Ovary (tissue), 3 donors: ENCODE results near the gene CXCL9.

Experiments
- POLR2A ChIP-seq: fragments of 450-650 bp; IDR thresholded peaks from one replicate; pipeline ENCODE4 v1.6.1; 2017; ENCODE audit warnings: antibody characterized with exemption, mild to moderate bottlenecking, moderate library complexity
- TF ChIP-seq, protein P1 (sequence below), 3 donors: fragments of 450-650 bp in 2 of 3; fragments of 200-600 bp in 1 of 3; IDR thresholded peaks; one replicate each; pipeline versions ENCODE4 v1.5.1 to v1.8.0; 2016 to 2022; ENCODE audit warnings: antibody characterized with exemption in 3 of 3, mild to moderate bottlenecking in 1 of 3
- donor health status: DM: no; HTN: no; CAD: no.

DNA sequence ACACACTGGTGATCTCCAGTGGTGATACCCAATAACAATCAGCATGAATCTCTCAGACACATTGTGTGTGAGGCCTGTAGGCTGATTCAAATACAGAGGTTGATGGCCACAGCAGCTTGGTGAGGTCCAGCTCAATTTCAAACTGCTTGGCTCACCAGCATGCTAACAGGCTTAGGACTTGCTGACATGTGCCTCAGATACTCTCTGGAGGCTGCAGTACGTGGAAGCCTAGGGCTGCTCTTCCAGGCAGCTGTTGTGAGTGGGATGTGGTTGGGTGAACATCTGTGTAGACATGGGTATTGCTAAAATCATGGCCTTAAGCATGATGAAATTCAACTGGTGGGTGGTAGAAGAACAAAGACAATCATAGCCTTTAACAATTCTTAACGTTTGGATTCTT lies 4.3 kb downstream of the CXCL9 start:
- TF ChIP-seq POLR2A = no peak
- TF ChIP-seq, protein P1, sequence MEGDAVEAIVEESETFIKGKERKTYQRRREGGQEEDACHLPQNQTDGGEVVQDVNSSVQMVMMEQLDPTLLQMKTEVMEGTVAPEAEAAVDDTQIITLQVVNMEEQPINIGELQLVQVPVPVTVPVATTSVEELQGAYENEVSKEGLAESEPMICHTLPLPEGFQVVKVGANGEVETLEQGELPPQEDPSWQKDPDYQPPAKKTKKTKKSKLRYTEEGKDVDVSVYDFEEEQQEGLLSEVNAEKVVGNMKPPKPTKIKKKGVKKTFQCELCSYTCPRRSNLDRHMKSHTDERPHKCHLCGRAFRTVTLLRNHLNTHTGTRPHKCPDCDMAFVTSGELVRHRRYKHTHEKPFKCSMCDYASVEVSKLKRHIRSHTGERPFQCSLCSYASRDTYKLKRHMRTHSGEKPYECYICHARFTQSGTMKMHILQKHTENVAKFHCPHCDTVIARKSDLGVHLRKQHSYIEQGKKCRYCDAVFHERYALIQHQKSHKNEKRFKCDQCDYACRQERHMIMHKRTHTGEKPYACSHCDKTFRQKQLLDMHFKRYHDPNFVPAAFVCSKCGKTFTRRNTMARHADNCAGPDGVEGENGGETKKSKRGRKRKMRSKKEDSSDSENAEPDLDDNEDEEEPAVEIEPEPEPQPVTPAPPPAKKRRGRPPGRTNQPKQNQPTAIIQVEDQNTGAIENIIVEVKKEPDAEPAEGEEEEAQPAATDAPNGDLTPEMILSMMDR (IDR thresholded peaks at IDR 0.05) = no peak
